ENCODE results near the gene SOAT1.
"Not testable (repeated sequence)": the region's sequence is repeated elsewhere in the genome, so short reads cannot be mapped to it uniquely, and the experiment has no call there.

SOAT1 gene

GRCh38 chr1:179351281-179351680 lies 57.7 kb downstream of the SOAT1 start:
- TF ChIP-seq POLR2A (IDR thresholded peaks at IDR 0.05; ENCODE audit: low read depth, low read length): no peak
- DNase-seq (ENCODE audit: insufficient read length, low spot score) (no peak), FAIRE-seq (no peak)

DNA sequence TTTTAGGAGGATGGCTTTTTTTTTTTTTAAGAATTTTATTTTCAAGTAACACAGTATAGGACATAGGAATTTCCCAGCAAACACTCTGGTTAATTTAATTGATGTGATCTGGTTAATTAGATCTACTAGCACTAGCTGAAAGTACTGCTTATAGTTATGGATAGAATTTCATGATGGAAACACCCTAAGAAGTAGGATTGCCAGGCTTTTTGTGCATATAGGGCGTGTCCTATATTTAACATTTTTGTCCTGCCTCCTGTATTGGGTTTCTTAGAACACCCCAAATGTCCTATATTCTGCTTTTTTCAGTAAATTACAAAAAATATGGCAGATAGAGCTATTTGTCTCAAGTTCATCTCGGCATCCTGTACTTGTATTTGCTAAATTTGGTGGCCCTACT lies 58.6 kb downstream of the SOAT1 start:
- DNase-seq (ENCODE audit: insufficient read length, low spot score): no peak
- peak; percentile 20 for FAIRE-seq
- TF ChIP-seq POLR2A (IDR thresholded peaks at IDR 0.05; ENCODE audit: low read depth, low read length): no peak

DNA sequence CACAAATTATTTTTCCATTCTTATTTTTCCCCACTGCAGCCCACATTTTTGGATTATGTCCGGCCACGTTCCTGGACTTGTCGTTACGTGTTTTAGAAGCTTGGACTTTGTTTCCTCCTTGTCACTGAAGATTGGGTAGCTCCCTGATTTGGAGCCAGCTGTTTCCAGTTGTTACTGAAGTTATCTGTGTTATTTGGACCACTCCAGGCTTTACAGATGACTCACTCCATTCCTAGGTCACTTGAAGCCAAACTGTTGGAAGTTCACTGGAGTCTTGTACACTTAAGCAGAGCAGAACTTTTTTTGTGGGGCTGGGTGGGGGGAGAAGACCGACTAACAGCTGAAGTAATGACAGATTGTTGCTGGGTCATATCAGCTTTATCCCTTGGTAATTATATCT lies 59.9 kb downstream of the SOAT1 start:
- peak; percentile 90 for FAIRE-seq
- no peak for DNase-seq (ENCODE audit: insufficient read length, low spot score)

GRCh38 chr1:179361631-179362030 lies 68.0 kb downstream of the SOAT1 start:
- FAIRE-seq; DNase-seq (ENCODE audit: insufficient read length, low spot score): not testable (repeated sequence)

More for the DNA sequence above, 59.9 kb downstream of the SOAT1 start:
- no peak for TF ChIP-seq POLR2A (IDR thresholded peaks at IDR 0.05; ENCODE audit: low read depth, low read length)

- peak; percentile 65; the same call in 1 of the 2 replicates for TF ChIP-seq POLR2A (IDR thresholded peaks at IDR 0.05; ENCODE audit: low read depth, low read length)
- FAIRE-seq: no peak
- DNase-seq (ENCODE audit: insufficient read length, low spot score): peak; percentile 85
Observed at GRCh38 chr1:179365342-179366092, 71.9 kb downstream of the SOAT1 start, which contains the start of gene AXDND1. Gene AXDND1 (plus strand): TSS chr1:179365971. CDS start chr1:179366510, 539 bp downstream.

- DNase-seq (ENCODE audit: insufficient read length, low spot score) (no peak), FAIRE-seq (no peak)
- no peak; the same call in 1 of the 2 replicates for TF ChIP-seq POLR2A (IDR thresholded peaks at IDR 0.05; ENCODE audit: low read depth, low read length)
Observed at GRCh38 chr1:179366093-179366800, 72.7 kb downstream of the SOAT1 start.

DNA sequence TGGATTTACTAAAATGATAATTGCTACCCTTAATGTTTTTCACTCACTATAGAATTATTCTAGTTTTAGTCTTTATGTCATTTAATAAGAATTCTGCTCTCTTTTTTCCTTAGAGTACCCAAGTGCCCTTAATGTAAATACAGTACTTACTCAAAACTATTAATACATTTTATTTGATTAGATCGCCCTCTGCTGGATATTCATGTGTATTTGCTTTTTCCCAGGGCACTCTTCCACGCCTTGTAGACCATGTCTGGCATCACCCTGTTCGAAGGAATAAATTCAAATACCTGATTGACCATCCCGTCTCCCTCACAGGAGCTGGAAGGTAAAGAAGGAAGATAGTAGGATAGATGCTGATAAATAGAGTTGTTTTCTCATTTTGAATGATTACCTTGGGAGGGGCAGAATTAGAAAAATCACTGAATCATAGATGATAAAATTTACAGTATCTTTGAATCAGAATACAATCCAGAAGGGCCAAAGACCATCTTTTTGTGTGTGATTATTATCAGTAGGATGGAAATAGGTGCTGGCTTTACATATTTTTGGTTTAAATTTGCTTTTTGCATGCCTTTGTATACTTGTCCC lies 76.2 kb downstream of the SOAT1 start:
- FAIRE-seq: no peak

GRCh38 chr1:179372160-179372559 lies 78.6 kb downstream of the SOAT1 start:
- DNase-seq (ENCODE audit: insufficient read length, low spot score): no peak
- FAIRE-seq: no peak
- no peak for TF ChIP-seq POLR2A (IDR thresholded peaks at IDR 0.05; ENCODE audit: low read depth, low read length)

More for the DNA sequence above, 76.2 kb downstream of the SOAT1 start:
- peak; percentile 29 for DNase-seq (ENCODE audit: insufficient read length, low spot score)
- no peak for TF ChIP-seq POLR2A (IDR thresholded peaks at IDR 0.05; ENCODE audit: low read depth, low read length)

- no peak for TF ChIP-seq POLR2A (IDR thresholded peaks at IDR 0.05; ENCODE audit: low read depth, low read length)
- DNase-seq (ENCODE audit: insufficient read length, low spot score) (no peak), FAIRE-seq (no peak)
Observed at GRCh38 chr1:179376223-179376622, 82.6 kb downstream of the SOAT1 start.

DNA sequence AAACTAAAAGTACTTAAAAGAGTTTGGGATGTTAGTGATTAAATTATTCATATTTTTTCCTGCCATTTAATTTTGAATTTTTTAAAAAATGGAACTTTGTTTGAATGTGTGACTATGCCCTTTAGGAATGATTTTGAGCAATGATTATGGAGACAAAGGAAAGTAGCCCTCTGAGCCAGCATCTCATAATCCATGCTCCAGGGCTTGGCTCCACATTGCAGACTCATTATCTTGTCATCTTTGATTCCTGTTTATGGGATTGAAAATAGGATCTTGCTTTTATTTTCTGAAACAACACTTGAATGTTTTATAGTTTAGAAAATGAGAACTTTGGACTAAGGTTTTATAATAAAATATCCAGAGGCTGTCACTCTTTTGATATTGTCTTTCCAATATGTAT lies 86.7 kb downstream of the SOAT1 start:
- DNase-seq (ENCODE audit: insufficient read length, low spot score) (no peak), FAIRE-seq (no peak)
- no peak for TF ChIP-seq POLR2A (IDR thresholded peaks at IDR 0.05; ENCODE audit: low read depth, low read length)

GRCh38 chr1:179384027-179384426 lies 90.4 kb downstream of the SOAT1 start:
- DNase-seq (ENCODE audit: insufficient read length, low spot score) (no peak), FAIRE-seq (no peak)
- no peak for TF ChIP-seq POLR2A (IDR thresholded peaks at IDR 0.05; ENCODE audit: low read depth, low read length)

GRCh38 chr1:179385510-179385909 lies 91.9 kb downstream of the SOAT1 start:
- DNase-seq (ENCODE audit: insufficient read length, low spot score) (no peak), FAIRE-seq (no peak)
- no peak for TF ChIP-seq POLR2A (IDR thresholded peaks at IDR 0.05; ENCODE audit: low read depth, low read length)

DNA sequence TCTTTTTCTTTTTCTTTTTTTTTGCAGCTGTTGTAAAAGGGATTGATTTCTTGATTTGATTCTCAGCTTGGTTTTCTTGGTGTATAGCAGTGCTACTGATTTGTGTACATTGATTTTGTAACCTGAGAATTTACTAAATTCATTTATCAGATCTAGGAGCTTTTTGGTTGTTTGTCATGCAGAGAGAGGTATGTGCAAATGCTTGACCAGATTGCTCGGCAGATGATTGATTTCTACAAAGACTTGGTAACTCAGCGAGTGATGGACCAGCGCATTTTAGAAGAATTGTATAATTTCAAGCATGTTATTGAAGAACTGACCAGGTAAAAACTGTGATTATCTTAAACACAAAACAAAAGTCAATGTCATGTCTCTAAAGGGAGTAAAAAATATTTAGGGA lies 100.1 kb downstream of the SOAT1 start:
- FAIRE-seq (no peak), DNase-seq (ENCODE audit: insufficient read length, low spot score) (no peak)
- no peak for TF ChIP-seq POLR2A (IDR thresholded peaks at IDR 0.05; ENCODE audit: low read depth, low read length)

GRCh38 chr1:179399399-179399798 lies 105.8 kb downstream of the SOAT1 start:
- DNase-seq (ENCODE audit: insufficient read length, low spot score); FAIRE-seq: not testable (repeated sequence)

Data from H54 (cell line).